SK-MEL-5 (cell line): ENCODE results near the gene GOLGA6L10. TPM values are rescaled to one million over a fixed set of nuclear protein-coding genes. Genes with fewer than 3 reads are reported as not detected.
"Not testable (repeated sequence)": the region's sequence is repeated elsewhere in the genome, so short reads cannot be mapped to it uniquely, and the experiment has no call there.

Experiments used
- DNase-seq: peaks from one replicate; pipeline ENCODE4 v3.0.0-alpha.2; 2016; ENCODE audit warnings: low read depth, low spot score
- in situ Hi-C: cut with HindIII; loops from 2 replicates; pipeline ENCODE4 v1.10.0; 2016; ENCODE audit warnings: low sequenced_read_pairs, high pct_unique_total_duplicates, low pct_unique_long_range_greater_than_20kb
- total RNA-seq: library from RNA; depleted of rRNA; stranded (reverse); fragments of >200 nt; shearing (Covaris generic); gene quantifications from 2 replicates; pipeline ENCODE4 v1.2.3, GENCODE V29; 2014

The GOLGA6L10 gene
- total RNA-seq, 1 experiment from 2014 or later: 0.18 TPM

GRCh38 chr15:82327372-82327771, 21.9 kb downstream of the GOLGA6L10 start:
- in situ Hi-C loops: not testable (repeated sequence)

GRCh38 chr15:82326896-82327295, 22.4 kb downstream of the GOLGA6L10 start:
- in situ Hi-C loops, DNase-seq: not testable (repeated sequence)

More at GRCh38 chr15:82327372-82327771, 21.9 kb downstream of the GOLGA6L10 start:
- not testable (repeated sequence) for DNase-seq

- in situ Hi-C loops, DNase-seq: not testable (repeated sequence)
These were observed 23.6 kb downstream of the GOLGA6L10 start for GRCh38 chr15:82325646-82326045.

GRCh38 chr15:82324831-82325230, 24.4 kb downstream of the GOLGA6L10 start:
- in situ Hi-C loops, DNase-seq: not testable (repeated sequence)

- in situ Hi-C loops, DNase-seq: not testable (repeated sequence)
These were observed 26.8 kb downstream of the GOLGA6L10 start for GRCh38 chr15:82322488-82322887.

- in situ Hi-C loops, DNase-seq: not testable (repeated sequence)
These were observed 28.4 kb downstream of the GOLGA6L10 start for GRCh38 chr15:82320861-82321260.

GRCh38 chr15:82319522-82320278, 29.6 kb downstream of the GOLGA6L10 start:
- in situ Hi-C loops, DNase-seq: not testable (repeated sequence)

- in situ Hi-C loops, DNase-seq: not testable (repeated sequence)
These were observed 31.0 kb downstream of the GOLGA6L10 start for GRCh38 chr15:82318281-82318680.

GRCh38 chr15:82317516-82317915, 31.8 kb downstream of the GOLGA6L10 start:
- DNase-seq, in situ Hi-C loops: not testable (repeated sequence)

- DNase-seq: no peak
- in situ Hi-C loops: no loop called here
These were observed 32.2 kb downstream of the GOLGA6L10 start for GRCh38 chr15:82317091-82317489.

- in situ Hi-C loops: not testable (repeated sequence)
These were observed 32.8 kb downstream of the GOLGA6L10 start for GRCh38 chr15:82316247-82317090.

GRCh38 chr15:82315519-82316246, 33.6 kb downstream of the GOLGA6L10 start:
- in situ Hi-C loops: no loop called here
- DNase-seq: no peak

More at GRCh38 chr15:82316247-82317090, 32.8 kb downstream of the GOLGA6L10 start:
- not testable (repeated sequence) for DNase-seq

GRCh38 chr15:82314769-82315518, 34.3 kb downstream of the GOLGA6L10 start:
- in situ Hi-C loops: no loop called here
- no peak for DNase-seq

- DNase-seq, in situ Hi-C loops: not testable (repeated sequence)
These were observed 35.1 kb downstream of the GOLGA6L10 start for GRCh38 chr15:82313951-82314768.

- DNase-seq: no peak
- in situ Hi-C loops: no loop called here
These were observed 35.8 kb downstream of the GOLGA6L10 start for GRCh38 chr15:82313446-82313845.

- DNase-seq: no peak
- in situ Hi-C loops: no loop called here
These were observed 36.5 kb downstream of the GOLGA6L10 start for GRCh38 chr15:82312586-82313349.
